GM18861 (cell line): Measurements from ENCODE around the gene TRIM71.
"Not testable (repeated sequence)": the region's sequence is repeated elsewhere in the genome, so short reads cannot be mapped to it uniquely, and the experiment has no call there.

Source experiments
- ATAC-seq: cut with Tn5 transposase; IDR thresholded peaks from one replicate; pipeline ENCODE4 v1.9.1; 2021; ENCODE audit not compliant: unreplicated experiment

TRIM71 gene

DNA sequence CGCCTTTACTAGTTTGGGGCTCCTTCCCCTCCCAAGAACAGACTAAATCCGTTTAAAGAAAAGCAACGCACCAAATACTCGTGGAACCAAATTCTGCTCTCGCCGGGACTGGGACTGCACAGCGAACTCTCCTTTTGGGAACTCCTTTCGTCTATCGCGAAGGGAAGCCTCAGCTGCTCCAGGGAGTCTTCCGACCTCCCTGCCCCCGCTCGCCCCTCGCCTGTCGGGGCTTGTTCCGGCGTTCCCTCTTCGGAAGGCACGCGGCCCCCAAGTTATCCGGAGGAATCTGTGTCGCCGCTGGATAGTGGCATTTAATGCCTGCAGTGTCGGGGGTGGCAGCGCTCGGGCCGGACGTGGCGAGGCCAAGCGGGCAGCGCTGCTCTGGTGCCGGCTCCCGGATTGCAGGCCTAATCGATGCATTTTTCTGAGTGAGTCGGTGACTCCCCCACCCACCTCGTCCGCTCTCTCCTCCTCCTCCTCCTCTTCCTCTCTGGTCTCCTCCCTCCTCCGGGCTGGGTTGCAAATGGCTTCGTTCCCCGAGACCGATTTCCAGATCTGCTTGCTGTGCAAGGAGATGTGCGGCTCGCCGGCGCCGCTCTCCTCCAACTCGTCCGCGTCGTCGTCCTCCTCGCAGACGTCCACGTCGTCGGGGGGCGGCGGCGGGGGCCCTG is at the start of gene TRIM71:
TSS of gene TRIM71 (plus strand) at position 440 of the 671 bp plus-strand sequence. CDS start at position 524, 84 bp downstream.
- ATAC-seq = no peak

DNA sequence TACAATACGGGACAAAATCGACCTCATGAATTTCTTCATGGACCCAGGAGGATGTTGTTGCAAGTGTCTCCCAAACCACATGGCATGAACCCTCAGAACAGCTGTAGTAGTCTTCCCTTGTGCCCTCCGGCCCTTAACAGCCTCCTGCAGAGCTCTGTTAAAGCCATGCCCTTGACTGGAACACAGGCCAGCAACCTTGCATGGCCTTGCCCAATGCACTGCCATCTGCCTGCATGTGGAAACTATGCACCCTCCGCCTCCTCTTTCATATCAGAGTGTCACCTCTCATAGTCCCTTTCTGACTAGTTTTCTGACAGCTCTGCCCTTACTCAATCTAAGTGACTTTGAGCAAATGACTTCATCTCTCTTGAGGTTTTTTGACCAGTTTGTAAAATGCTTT is 39.4 kb upstream of the TRIM71 start:
- ATAC-seq = no peak

DNA sequence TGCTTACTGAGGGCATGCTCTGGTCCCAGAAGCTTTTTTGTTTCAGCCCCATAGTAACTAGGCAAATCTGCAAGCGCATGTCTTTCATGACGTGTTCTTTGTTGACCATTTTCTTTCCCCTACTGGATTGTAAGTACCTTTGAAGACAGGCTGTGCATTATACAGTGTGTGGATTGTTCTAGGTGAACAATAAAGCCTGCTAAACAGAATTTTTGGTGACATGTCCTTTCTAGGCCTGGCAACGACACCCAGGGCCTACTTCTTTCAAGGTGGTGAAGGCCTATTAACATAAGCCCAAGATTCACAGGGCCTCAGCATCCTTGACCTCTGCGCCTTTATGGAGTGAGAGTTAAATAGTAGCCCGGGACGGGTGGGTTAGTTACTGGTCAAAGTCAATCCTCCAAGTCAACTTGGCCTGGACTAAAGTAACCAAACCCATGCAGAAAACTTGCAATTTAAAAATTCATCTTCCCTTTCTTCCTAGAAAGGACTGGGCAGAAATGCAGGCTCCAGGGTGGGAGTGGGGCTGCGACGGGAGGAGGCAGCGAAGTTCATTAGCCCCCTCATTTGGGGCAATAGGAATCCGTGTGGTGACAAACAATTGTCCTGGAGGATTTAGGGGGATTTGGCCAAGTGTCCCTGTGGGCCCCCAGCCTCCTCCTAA is 37.6 kb upstream of the TRIM71 start:
- ATAC-seq = no peak

DNA sequence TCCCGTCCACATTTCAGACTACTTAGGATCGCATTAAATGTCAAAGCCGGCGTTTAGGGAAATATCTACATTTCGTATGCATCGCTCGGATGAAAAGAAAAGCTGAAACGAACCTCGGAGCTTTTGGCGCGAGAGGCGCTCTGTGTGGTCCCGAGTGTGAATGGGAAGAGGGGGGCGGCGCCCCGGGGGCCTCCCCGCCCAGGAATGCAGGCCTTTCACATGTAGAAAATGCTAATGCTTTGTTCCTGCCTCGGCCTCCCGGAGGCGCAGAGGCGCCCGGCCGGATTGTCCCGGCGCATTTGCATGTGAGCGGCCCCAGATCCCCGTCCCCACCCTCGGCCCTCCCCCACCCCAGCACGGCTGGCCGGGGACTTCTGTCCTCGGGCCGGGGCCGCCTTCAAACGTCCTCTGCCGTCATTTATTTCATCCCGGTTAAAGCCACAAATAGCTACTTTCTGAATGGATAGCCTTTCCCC is 37.0 kb upstream of the TRIM71 start:
- peak; percentile 22 for ATAC-seq

DNA sequence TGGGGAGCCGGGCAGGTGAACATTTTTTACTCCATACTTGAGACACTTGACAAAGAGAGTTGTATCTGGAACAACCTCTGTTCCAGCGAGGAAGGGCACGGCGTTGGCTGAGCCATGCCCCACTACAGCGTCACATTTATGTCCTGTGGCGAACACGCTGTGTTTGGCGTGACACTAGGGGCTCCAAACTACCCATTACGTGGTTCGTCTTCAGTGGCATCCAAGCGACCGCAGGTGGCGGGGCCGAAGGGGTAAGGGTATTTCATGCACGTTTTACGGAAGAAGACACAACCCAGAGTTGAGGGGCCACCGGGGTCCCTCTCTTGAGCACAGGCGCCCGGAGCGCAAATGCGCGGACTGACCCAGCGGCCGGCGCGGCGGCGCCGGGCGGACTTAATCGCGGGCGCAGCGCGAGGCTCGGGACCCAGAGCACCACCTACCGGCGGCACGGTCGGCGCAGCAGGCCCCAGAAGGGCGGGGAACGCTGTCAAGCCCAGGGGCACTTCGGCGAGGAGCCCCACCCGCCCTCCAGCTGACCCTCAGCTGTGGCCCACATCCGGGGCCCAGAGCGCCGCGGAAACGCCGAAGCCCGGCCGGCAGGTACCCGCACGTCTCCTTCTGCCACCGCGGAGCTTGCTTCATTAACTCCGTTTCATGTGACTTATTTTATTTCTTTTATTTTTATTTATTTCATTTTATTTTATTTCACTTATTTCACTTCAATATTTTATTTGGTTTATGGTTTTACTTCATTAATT is 36.4 kb upstream of the TRIM71 start:
- peak; percentile 97 for ATAC-seq

DNA sequence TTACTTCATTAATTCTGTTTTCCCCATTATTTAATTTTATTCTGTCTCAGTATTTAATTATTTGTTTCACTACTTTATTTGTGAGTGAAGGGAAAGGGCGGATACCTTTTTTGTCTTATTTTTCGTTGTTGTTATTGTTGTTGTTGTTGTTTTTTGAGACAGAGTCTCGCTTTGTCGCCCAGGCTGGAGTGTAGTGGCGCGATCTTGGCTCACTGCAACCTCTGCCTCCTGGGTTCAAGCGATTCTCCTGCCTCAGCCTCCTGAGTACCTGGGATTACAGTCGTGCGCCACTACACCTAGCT is 35.9 kb upstream of the TRIM71 start:
- ATAC-seq = not testable (repeated sequence)

DNA sequence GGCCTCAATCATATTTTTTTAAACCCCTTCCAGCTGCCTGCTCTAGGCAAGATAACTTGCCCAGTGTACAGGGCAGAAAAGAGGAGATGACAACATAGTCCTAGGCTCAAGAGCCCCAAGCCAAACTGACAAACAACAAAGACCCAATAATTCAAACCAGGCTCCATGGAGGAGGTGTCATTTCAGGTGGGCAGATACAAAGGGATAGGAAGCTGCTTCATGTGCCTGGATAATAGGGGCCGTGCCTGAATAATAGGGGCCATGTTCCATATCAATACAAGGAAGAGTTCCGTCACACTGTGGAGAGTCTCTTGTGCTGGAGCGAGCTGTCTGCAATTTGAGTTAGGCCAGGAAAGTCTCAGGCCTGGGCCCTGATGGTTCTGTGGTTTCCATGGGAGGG is 35.4 kb upstream of the TRIM71 start:
- ATAC-seq = no peak

DNA sequence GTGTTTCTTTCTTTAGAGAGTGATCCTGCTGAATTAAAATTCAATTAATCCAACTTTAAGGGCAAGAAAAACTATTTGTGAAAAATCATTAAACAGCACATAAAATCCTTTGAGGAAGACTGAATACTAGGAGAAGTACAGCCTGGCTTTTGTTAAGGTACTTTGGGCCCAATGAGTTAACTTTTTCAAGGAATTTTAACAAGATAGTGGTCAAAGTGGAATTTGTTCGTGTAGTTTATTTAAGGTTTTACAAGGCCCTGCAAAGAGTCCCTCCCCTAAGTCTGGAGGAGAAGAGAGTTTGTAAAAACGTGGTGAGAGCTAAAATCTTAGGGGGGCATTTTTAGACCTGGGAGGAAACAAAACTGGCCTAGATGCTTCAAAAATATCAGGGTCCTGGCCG is 26.0 kb upstream of the TRIM71 start:
- ATAC-seq = no peak

DNA sequence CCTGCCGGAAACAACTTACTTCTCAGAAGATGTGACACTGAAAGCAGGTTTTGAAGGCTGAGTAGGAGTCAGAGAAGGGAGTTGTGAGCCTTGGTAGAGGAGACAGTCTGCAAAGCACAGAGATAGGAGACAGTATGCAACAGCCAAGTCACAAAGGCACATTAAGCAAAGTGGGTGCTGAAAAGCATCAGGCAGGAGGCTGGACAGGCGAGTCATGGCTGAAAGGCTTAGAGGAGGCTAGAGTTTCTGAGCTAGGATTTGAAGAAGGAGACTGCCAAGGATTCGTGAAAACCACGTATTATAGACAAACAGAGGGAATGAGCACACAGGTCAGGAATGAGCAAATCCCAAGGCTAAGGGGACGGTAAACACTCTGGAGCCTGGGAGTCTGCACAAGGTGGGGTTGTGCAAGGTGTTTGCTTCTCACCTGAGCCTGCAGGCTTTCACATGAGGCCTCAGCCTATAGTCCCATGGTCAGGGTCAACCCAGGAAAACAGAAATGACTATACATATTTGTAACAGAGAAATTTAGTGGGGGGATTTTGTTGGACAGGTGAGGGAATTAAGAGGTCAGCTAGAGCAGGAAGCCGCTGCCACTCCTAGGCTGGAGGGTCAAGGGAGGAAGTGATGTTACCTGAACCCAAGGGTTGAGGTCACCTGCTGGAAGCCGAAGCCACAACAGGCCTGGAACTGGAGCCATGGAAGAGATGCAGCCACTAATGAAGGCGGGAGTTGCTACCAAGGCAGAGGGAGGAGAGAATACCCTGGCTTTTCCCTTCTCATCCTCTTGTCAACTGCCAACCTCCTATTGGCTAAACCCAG is 23.1 kb upstream of the TRIM71 start:
- ATAC-seq = no peak

DNA sequence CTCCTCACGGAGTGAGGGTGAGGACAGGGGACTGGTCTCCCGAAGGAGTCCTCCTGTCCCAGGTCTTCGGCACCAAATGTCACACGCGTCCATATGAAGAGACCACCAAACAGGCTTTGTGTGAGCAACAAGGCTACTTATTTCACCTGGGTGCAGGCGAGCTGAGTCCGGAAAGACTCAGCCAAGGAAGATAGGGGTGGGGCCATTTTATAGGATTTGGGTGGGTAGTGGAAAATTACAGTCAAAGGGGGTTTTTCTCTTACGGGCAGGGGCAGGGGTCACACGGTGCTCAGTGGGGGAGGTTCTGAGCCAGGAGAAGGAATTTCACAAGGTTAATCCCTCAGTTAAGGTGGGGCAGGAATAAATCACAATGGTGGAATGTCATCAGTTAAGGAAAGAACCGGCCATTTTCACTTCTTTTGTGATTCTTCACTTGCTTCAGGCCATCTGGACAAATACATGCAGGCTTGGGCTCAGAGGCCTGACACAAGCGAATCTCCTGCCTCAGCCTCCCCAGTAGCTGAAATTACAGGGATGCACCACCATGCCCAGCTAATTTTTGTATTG is 21.3 kb upstream of the TRIM71 start:
- ATAC-seq = not testable (repeated sequence)

DNA sequence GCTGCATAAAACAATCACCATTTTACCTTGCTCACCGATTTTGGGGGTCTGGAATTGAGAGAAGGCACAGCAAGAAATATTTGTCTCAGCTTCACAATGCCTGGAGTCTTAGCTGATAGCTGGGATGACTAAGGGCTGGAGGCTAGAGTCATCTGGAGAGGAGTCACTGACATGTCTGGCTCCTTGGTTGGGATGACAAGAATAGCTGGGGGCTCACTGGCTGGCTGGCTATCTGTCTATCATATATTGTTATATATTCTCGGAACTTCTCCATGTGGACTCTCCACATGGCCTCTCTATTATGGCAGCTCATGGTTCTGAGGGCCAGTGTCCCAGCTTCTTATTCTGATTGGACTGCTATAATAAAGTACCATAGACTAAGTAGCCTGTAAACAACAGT is 20.0 kb upstream of the TRIM71 start:
- ATAC-seq = no peak

DNA sequence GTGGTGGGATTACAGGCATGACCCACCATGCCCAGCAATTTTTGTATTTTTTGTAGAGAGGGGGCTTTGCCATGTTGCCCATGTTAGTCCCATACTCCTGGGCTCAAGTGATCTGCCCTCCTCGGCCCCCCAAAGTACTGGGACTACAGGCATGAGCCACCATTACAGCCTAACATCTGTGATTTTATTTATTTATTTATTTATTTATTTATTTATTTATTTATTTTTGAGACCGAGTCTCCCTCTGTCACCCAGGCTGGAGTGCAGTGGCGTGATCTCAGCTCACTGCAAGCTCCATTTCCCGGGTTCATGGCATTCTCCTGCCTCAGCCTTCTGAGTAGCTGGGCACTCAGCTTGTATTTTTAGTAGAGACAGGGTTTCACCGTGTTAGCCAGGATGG is 16.4 kb upstream of the TRIM71 start:
- not testable (repeated sequence) for ATAC-seq

DNA sequence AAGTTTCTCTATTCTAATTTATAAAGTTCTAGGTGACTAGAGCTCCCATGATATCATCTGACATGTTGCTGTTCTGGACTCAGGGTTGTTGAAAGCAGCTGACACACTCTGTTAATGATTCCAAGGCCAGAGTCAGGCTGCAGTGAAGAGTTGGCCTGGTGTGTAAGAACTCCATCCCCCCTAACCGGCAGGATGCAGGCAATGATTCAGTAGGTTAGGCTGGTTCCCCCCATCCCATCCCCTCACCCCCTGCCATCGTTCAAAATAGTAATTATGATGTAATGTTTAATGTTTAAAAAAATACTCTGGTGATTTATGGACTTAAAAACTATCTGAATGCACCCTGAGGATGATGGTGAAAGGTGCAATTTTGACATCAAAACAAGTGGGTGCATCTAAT is 4.6 kb upstream of the TRIM71 start:
- ATAC-seq = peak; percentile 92

DNA sequence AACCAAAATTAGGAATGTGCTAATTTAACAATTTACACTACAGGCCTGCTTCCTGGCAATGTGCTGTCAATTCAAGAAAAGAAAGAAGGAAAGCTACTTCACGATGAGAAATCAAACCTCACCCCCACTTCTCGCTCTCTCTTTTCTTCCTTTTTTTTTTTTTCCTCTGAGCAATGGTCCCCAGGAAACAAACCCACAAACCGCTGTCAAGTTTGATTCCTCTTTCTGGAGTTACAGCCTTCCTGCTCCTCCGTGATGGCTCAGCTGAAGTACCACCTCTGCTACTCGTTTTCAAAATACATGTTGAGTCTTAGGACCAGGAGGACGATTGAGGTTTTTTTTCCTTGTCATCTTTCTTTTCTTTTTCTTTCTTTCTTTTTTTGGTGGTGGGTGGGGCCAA is 3.4 kb upstream of the TRIM71 start:
- ATAC-seq = no peak

DNA sequence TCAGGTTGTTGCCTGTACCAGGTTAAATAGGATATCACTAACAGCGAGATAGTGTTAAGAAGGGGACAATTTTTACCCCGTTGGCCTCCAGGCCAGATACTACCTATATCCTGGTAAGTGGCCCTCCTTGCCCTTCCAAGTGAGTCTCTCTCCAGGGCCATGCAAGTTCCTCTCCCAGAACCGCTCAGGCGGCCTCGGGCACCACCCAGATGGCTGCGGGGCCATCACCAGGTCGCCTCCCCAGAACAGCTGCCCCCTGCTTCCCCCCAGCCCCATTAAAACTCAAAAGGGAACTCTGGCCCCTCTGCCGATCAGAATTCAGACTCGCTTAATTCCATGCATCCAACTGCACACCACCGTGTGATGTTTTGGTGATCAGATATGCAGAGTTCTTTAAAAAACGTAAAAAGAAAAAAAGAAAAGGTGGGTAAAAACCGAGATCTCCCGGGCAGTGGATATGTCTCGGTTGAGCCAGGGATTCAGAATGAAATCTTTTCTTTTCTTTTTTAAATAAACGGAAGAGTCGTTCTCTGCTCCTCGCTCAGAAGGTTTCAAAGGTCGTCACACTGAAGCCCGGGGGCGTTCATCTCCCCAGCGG is 1.9 kb upstream of the TRIM71 start:
- no peak for ATAC-seq

DNA sequence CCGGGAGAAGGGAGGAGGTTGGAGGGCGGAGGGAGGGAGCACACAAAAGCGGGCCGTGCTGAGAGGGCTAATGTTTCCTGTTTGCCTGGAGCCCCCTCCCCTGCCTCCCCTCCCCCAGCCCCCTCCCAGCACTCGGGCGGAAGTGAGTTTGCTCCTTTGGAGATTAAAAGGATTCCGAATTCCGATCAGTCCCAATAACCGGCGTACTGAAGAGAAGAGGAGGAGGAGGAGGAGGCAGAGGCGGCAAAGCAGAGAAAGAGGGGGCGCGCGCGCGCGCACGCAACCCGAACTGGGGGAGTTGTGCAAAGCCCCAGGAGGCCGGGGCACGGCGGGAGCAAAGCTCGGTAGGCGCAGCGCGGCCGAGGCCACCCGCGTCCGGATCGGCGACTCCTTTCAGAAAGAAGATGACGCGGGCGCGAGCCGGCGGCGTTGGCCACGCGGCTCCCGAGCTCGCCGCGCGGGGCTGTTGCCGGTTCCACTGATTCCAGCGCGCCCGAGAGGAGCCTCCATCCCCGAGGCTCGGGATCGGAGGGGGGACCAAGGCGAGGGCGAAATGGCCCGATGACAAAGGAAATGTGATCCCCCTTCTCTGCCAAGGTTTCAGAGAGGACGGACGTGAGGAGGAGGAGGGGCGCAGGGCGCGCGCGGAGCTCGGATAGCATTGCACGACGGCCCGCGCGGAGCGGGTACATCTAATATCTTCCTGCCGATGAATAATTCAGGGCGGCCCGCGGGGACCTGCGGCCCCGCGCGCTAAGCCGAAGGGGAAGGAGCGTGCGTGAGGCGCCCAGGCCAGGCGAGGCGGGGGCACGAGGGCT is 1.1 kb upstream of the TRIM71 start:
- ATAC-seq = no peak

DNA sequence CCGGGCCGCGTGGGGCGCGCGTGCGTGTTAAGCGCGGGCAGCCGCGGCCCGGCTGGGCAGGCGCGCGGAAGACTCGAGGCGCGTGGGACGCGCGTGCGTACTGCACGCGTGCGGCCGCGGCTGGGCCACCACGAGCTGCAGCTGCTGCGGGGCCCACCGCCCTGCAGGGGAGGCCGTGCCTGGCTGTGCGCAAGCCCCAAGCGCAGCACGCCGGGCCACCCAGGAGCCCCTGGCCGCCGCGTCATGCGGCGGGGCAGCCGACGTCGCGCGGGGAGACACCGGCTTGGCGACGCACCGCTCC is 590 bp upstream of the TRIM71 start:
- ATAC-seq = no peak

DNA sequence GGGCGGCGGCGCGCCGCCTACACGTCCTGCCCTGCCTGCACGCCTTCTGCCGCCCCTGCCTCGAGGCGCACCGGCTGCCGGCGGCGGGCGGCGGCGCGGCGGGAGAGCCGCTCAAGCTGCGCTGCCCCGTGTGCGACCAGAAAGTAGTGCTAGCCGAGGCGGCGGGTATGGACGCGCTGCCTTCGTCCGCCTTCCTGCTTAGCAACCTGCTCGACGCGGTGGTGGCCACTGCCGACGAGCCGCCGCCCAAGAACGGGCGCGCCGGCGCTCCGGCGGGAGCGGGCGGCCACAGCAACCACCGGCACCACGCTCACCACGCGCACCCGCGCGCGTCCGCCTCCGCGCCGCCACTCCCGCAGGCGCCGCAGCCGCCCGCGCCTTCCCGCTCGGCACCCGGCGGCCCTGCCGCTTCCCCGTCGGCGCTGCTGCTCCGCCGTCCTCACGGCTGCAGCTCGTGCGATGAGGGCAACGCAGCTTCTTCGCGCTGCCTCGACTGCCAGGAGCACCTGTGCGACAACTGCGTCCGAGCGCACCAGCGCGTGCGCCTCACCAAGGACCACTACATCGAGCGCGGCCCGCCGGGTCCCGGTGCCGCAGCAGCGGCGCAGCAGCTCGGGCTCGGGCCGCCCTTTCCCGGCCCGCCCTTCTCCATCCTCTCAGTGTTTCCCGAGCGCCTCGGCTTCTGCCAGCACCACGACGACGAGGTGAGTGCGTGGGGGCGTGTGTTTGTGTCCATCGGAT is 602 bp downstream of the TRIM71 start:
- ATAC-seq = no peak

DNA sequence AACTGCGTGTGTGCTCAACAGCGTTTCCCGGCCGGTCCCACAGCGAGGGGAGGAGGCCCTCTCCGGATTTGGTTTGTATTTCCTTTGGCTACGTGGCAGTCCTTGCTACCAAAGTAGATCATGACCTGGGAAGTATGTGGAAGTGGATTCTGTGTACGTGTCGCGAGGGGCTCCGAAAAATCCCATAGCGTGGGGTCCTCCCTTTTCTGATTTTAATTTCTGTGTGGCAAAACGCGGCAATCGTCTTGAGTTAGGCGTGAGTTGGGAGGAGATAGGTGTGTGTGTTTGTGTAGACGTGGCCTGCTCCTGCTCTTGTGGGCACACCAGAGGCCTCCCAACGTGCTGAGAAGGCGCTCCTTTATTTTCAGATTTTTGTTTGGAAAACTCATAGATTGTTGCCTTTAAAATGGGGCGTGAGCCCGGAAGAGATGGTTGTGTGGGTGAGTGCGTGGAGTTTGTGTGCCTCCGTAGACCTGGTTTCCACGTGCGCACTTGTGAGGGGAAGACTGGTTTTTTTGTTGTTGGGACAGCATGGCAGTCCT is 1.2 kb downstream of the TRIM71 start:
- no peak for ATAC-seq
